HepG2 (cell line): ENCODE data around the gene CAMK1. TPM values are rescaled to one million over a fixed set of nuclear protein-coding genes. Genes with fewer than 3 reads are reported as not detected.
A peak's percentile ranks its signal among the peaks of the same experiment; 100 is the strongest.

Source experiments
- SKI ChIP-seq: fragments of 450-650 bp; IDR thresholded peaks from one replicate; pipeline ENCODE4 v1.6.1; 2018; ENCODE audit warnings: mild to moderate bottlenecking; ENCODE audit not compliant: partially characterized antibody
- ZBTB38 ChIP-seq: sonication (generic); formaldehyde crosslinking; IDR thresholded peaks from 2 replicates; pipeline ENCODE4 v1.5.1; 2020; ENCODE audit warnings: mild to moderate bottlenecking, missing genetic modification reagents
- ZNF205 ChIP-seq: IDR thresholded peaks from 2 replicates; pipeline ENCODE4 v1.6.1; 2018; ENCODE audit warnings: missing biosample characterization, missing genetic modification reagents
- ZNF331 ChIP-seq: sonication (generic); formaldehyde crosslinking; IDR thresholded peaks from 2 replicates; pipeline ENCODE4 v1.4.0; 2020; ENCODE audit warnings: missing genetic modification reagents
- polyA plus RNA-seq, 8 experiments: library from polyadenylated mRNA; depleted of rRNA in 3 of 8; stranded (reverse) in 7 of 8; unstranded in 1 of 8; fragments of >200 nt; fragmentation: Illumina TruSeq in 4 of 8; extraction: Trizol in 4 of 8; gene quantifications; 2 replicates each; pipeline versions ENCODE4 v1.2.1 to v1.2.3, GENCODE V29; 2011 to 2016; ENCODE audit warnings: low read depth in 4 of 8, missing spikeins in 1 of 8, mixed read lengths in 1 of 8; ENCODE audit not compliant: insufficient read depth in 1 of 8
- total RNA-seq, 5 experiments: library from RNA; depleted of rRNA; stranded (reverse); fragments of >200 nt; fragmentation: Illumina TruSeq; extraction: Trizol; gene quantifications; 2 replicates each; pipeline ENCODE4 v1.2.3, GENCODE V29; 2016; ENCODE audit warnings: low read depth in 1 of 5
- TF ChIP-seq, protein P1 (sequence below), 2 experiments: fragments of 450-650 bp in 1 of 2; sonication (generic) in 1 of 2; formaldehyde crosslinking in 1 of 2; IDR thresholded peaks; 2 replicates each; pipeline versions ENCODE4 v1.6.1 to v1.8.0; 2016 to 2022; ENCODE audit warnings: antibody characterized with exemption in 1 of 2, mild to moderate bottlenecking in 1 of 2, missing genetic modification reagents in 1 of 2
- TF ChIP-seq, protein P2 (sequence below): sonication (generic); formaldehyde crosslinking; IDR thresholded peaks from 2 replicates; pipeline ENCODE4 v1.4.0; 2020; ENCODE audit warnings: missing genetic modification reagents
- TF ChIP-seq, protein P3 (sequence below): sonication (generic); formaldehyde crosslinking; IDR thresholded peaks from 2 replicates; pipeline ENCODE4 v1.9.0; 2021; ENCODE audit warnings: missing genetic modification reagents, borderline replicate concordance
- TF ChIP-seq, protein P4 (sequence below): sonication (generic); formaldehyde crosslinking; IDR thresholded peaks from 2 replicates; pipeline ENCODE4 v1.5.1; 2020; ENCODE audit warnings: mild to moderate bottlenecking, missing genetic modification reagents, borderline replicate concordance

CAMK1 gene
- total and polyA plus RNA-seq, 2 of the 13 experiments (the other 11 are each of a cell fraction or from before 2014, with no cell fraction given), result 26.4 to 53.3 TPM

DNA sequence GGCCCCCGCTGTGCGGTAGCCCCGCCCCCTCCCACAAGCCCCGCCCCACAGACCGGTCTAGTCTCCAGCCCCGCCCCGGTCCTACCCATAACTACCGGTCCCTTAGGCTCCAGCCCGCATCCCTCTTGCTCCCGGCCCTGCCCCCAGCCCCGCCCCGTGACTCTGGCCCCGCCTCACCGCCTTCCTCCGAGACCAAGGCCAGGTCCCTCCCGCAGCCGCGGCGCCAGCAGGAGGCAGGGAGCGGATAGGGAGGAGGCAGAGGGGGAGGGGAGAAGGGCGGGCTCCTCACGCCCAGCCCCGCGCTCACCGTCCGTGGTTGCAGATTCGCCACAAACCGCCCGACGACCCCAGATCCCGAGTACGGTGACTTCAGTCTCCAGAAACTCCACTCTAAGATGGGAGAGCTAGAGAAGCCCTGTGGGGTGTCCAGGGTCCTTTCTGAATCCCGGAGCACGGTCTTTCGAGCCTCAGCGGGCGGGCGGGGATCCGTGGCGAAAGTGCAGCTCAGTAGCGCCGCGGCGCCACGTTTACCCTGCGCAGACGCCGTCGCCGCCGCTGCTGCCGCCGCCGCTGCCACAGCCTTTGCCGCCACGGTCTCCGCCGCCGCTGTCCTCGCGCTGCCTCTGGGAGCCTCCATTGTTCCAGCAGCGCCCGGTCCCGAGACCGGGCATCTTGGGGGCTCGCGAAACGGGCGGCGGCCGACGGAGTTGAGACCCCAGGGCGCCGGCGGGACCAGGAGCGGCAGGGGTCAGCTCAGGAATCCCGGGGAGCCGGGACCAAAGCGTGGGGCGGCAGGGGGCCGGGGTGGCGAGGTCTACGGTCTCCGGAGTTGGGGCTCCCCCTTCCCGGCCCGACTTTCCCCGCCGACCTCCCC, 38.3 kb downstream of the CAMK1 start, which contains the start of gene BRPF1 (continued):
- TF ChIP-seq, protein P1, sequence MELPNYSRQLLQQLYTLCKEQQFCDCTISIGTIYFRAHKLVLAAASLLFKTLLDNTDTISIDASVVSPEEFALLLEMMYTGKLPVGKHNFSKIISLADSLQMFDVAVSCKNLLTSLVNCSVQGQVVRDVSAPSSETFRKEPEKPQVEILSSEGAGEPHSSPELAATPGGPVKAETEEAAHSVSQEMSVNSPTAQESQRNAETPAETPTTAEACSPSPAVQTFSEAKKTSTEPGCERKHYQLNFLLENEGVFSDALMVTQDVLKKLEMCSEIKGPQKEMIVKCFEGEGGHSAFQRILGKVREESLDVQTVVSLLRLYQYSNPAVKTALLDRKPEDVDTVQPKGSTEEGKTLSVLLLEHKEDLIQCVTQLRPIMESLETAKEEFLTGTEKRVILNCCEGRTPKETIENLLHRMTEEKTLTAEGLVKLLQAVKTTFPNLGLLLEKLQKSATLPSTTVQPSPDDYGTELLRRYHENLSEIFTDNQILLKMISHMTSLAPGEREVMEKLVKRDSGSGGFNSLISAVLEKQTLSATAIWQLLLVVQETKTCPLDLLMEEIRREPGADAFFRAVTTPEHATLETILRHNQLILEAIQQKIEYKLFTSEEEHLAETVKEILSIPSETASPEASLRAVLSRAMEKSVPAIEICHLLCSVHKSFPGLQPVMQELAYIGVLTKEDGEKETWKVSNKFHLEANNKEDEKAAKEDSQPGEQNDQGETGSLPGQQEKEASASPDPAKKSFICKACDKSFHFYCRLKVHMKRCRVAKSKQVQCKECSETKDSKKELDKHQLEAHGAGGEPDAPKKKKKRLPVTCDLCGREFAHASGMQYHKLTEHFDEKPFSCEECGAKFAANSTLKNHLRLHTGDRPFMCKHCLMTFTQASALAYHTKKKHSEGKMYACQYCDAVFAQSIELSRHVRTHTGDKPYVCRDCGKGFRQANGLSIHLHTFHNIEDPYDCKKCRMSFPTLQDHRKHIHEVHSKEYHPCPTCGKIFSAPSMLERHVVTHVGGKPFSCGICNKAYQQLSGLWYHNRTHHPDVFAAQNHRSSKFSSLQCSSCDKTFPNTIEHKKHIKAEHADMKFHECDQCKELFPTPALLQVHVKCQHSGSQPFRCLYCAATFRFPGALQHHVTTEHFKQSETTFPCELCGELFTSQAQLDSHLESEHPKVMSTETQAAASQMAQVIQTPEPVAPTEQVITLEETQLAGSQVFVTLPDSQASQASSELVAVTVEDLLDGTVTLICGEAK (IDR thresholded peaks at IDR 0.05), result no peak
- TF ChIP-seq, protein P1 (CRISPR knock-in tag; IDR thresholded peaks at IDR 0.05), result peak; percentile 75; the same call in 1 of the 2 replicates
- TF ChIP-seq ZNF331 (no peak), ZBTB38 (CRISPR knock-in tag) (peak; percentile 55; the same call in 1 of the 2 replicates), ZNF205 (CRISPR knock-in tag) (no peak; the same call in 1 of the 2 replicates), SKI (peak; percentile 92)
- TF ChIP-seq, protein P2, sequence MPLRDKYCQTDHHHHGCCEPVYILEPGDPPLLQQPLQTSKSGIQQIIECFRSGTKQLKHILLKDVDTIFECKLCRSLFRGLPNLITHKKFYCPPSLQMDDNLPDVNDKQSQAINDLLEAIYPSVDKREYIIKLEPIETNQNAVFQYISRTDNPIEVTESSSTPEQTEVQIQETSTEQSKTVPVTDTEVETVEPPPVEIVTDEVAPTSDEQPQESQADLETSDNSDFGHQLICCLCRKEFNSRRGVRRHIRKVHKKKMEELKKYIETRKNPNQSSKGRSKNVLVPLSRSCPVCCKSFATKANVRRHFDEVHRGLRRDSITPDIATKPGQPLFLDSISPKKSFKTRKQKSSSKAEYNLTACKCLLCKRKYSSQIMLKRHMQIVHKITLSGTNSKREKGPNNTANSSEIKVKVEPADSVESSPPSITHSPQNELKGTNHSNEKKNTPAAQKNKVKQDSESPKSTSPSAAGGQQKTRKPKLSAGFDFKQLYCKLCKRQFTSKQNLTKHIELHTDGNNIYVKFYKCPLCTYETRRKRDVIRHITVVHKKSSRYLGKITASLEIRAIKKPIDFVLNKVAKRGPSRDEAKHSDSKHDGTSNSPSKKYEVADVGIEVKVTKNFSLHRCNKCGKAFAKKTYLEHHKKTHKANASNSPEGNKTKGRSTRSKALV (CRISPR knock-in tag), result no peak
- TF ChIP-seq, protein P3, sequence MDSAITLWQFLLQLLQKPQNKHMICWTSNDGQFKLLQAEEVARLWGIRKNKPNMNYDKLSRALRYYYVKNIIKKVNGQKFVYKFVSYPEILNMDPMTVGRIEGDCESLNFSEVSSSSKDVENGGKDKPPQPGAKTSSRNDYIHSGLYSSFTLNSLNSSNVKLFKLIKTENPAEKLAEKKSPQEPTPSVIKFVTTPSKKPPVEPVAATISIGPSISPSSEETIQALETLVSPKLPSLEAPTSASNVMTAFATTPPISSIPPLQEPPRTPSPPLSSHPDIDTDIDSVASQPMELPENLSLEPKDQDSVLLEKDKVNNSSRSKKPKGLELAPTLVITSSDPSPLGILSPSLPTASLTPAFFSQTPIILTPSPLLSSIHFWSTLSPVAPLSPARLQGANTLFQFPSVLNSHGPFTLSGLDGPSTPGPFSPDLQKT (CRISPR knock-in tag), result no peak
- TF ChIP-seq, protein P4, sequence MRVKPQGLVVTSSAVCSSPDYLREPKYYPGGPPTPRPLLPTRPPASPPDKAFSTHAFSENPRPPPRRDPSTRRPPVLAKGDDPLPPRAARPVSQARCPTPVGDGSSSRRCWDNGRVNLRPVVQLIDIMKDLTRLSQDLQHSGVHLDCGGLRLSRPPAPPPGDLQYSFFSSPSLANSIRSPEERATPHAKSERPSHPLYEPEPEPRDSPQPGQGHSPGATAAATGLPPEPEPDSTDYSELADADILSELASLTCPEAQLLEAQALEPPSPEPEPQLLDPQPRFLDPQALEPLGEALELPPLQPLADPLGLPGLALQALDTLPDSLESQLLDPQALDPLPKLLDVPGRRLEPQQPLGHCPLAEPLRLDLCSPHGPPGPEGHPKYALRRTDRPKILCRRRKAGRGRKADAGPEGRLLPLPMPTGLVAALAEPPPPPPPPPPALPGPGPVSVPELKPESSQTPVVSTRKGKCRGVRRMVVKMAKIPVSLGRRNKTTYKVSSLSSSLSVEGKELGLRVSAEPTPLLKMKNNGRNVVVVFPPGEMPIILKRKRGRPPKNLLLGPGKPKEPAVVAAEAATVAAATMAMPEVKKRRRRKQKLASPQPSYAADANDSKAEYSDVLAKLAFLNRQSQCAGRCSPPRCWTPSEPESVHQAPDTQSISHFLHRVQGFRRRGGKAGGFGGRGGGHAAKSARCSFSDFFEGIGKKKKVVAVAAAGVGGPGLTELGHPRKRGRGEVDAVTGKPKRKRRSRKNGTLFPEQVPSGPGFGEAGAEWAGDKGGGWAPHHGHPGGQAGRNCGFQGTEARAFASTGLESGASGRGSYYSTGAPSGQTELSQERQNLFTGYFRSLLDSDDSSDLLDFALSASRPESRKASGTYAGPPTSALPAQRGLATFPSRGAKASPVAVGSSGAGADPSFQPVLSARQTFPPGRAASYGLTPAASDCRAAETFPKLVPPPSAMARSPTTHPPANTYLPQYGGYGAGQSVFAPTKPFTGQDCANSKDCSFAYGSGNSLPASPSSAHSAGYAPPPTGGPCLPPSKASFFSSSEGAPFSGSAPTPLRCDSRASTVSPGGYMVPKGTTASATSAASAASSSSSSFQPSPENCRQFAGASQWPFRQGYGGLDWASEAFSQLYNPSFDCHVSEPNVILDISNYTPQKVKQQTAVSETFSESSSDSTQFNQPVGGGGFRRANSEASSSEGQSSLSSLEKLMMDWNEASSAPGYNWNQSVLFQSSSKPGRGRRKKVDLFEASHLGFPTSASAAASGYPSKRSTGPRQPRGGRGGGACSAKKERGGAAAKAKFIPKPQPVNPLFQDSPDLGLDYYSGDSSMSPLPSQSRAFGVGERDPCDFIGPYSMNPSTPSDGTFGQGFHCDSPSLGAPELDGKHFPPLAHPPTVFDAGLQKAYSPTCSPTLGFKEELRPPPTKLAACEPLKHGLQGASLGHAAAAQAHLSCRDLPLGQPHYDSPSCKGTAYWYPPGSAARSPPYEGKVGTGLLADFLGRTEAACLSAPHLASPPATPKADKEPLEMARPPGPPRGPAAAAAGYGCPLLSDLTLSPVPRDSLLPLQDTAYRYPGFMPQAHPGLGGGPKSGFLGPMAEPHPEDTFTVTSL (CRISPR knock-in tag), result no peak
